Cardiac ventricle fibroblast (primary cell): ENCODE data around the gene TAAR1. TPM values are rescaled to one million over a fixed set of nuclear protein-coding genes. Genes with fewer than 3 reads are reported as not detected.

ENCODE experiments used
- total RNA-seq: library from RNA; depleted of rRNA; stranded (reverse); fragments of >200 nt; gene quantifications from 2 replicates; pipeline ENCODE4 v1.2.3, GENCODE V29; 2015

The TAAR1 gene
- not detected in 2 replicates for total RNA-seq

GRCh38 chr6:132659082-132659481 is at the start of gene TAAR1:
TAAR1 (minus strand) TSS chr6:132659182; CDS start chr6:132646003, 13,179 bp downstream.

GRCh38 chr6:132624175-132624574 is 34.8 kb downstream of the TAAR1 start, which contains the start of gene TAAR2:
TAAR2 (minus strand) TSS chr6:132624275; CDS start chr6:132624275, 0 bp downstream.

Other genes starting within 250 kb of the TAAR1 start
- 22.0 and 25.4 TPM in 2 replicates for gene STX7, start 146.1 kb downstream of the TAAR1 start, total RNA-seq
- gene TAAR9, start 120.9 kb downstream of the TAAR1 start, total RNA-seq, result not detected in 2 replicates
- gene TAAR8, start 106.5 kb downstream of the TAAR1 start, total RNA-seq, result not detected in 2 replicates
- gene TAAR6, start 88.9 kb downstream of the TAAR1 start, total RNA-seq, result not detected in 2 replicates
- gene TAAR5, start 69.4 kb downstream of the TAAR1 start, total RNA-seq, result not detected in 2 replicates
- not detected in 2 replicates for gene TAAR2, start 34.9 kb downstream of the TAAR1 start, total RNA-seq
- gene VNN1, start 54.9 kb upstream of the TAAR1 start, total RNA-seq, result 0.06 TPM in 1 of 2 replicates, not detected in the other
- not detected in 2 replicates for gene VNN2, start 98.7 kb upstream of the TAAR1 start, total RNA-seq
- gene SLC18B1, start 139.5 kb upstream of the TAAR1 start, total RNA-seq, result 4.9 and 6.0 TPM in 2 replicates
- gene RPS12, start 155.4 kb upstream of the TAAR1 start, total RNA-seq, result 1,737 and 1,911 TPM in 2 replicates